Posterior cingulate gyrus (tissue), 11 donors: ENCODE results near the gene SPON1.
"Not testable (repeated sequence)": the region's sequence is repeated elsewhere in the genome, so short reads cannot be mapped to it uniquely, and the experiment has no call there.

Source experiments
- DNase-seq, 10 donors: peaks; one replicate each; pipeline versions ENCODE4 v3.0.0 to v3.0.0-alpha.2; 2020 to 2021; ENCODE audit warnings: mixed read lengths in 3 of 10
- intact Hi-C: fragments of 100-400 bp; cut with DNase I; formaldehyde crosslinking; loops from one replicate; pipeline ENCODE4 v1.15.1; 2023

The SPON1 gene

DNA sequence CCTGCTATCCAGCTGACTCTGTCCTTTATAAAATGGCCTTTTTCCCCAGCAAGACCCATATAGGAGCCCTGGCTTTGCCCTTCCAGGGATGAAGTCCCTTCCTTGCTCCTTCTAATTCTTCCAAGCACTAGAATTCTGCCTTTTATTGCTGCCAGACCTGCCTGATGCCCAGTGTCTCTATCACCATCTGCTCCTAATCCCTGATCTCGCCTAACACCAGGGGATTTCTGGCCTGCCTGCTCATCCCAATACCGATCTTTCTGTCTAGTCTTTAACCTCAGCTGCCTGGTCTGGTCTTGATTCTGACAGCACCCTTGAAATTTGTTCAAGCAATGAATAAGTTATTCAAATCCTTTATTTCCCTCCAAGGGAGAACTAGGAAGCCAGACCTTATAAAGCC is 150.2 kb downstream of the SPON1 start:
- DNase-seq, result no peak
- intact Hi-C loops, result no loop called here

DNA sequence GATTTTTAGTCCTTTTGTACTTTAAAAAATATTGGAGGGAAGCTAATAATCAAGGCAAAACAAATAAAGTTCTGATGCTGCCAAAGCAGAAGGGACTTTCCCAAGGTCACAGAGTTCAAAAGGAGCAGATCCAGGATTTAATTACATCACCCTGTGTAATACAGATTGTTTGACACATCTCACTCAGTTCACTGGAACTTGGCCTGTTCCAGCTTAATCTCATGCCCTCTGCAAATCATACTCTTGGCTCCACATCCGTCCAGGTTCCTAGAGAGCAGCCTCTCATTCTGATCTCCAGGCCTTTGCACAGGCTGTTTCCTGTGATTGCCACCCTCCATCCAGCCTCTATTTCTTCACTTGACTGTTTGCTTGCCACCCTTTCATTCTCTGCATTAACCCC is 151.7 kb downstream of the SPON1 start:
- intact Hi-C loops, result no loop called here
- DNase-seq, result no peak

DNA sequence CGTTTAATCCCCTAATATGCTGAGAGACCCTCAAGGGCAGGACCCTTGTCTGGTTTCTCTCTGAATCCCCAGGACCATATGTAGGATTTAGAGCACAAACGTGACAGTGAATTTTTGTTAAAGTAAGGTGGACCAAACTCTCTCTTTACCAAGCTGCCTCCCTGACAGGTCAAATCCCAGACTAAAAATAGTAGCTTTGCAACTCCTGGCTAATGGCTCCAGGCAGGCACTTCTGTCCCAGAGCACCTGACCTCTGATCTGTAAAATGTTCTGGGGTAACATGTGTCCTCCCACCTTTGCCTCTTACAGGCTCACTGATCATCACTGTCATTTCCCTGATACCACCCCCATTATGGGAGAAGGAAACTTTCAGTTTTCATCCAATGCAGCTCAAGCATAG is 152.3 kb downstream of the SPON1 start:
- intact Hi-C loops, result no loop called here
- DNase-seq, result no peak

DNA sequence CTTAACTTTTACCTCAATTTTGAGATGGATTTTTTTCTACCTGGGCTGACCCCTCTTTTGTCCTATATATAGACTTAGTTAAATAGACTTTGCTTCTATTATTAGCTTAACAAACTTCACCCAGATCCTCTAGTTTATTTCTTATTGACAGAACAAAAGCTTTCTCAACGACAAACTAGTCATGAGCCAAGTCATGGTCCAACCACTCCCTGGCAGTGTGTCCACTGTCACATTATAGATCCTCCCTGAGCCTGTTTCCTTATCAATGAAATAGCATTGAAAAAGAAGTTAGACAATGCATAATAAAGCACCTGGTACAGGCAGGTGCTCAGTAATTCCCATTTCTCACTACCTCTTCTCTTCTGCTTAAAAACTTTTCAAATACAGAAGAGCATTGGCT is 155.1 kb downstream of the SPON1 start:
- DNase-seq, result no peak
- intact Hi-C loops, result no loop called here

DNA sequence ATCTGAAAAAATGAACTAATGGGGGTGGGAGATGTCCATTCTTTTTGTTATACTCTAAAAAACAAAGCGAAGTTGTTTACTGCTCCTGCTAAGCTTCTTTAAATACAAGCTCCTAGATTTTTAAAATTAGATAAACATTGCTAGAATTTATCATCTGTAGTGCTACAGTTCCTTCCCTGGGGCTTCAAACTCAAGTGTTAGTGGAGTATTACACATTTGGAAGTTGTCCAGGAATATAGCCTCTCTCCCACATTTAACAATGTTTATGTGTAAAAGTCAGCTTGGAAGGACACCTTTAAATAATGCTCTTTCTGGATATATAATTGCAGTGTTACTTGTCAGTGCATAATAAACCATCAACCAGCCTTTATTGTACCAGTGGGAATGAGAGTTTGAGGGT is 155.5 kb downstream of the SPON1 start:
- no peak for DNase-seq
- intact Hi-C loops, result no loop called here

DNA sequence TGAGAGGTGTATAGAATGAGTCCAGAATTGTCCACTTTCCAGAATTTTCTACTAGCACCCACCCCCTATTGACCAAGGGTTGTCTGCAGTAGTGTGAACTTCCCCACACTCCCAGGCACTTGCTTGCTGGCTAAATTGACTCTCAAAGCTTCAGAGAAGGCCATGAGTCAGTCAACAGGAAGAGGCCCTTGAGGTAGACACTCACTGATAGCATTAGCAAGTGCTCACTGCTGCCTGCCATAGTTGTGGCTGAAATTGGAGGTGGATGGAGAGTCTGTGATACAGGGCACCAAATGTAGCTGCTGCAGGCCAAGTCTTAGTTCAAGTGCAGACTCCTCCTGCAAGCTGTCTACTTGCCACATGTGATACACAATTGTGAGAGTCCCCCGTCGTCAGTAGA is 156.8 kb downstream of the SPON1 start:
- DNase-seq, result no peak
- intact Hi-C loops, result no loop called here

DNA sequence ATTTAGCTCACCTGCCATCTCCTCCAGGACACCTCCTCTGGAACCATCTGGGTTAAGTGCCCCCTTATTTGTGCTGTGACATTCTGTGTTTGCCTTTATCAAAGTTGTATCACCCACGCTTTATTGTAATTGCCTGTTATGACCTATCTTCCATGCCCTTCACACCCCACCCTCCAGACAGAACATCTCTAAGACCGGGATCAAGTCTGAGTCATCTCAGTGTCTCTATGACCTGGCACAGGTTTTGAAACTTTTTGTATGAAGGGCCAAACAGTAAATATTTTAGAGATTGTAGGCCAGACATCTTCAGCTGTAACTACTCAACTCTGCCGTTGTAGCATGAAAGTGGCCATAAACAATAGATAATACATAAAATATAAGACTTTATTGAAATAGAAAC is 161.8 kb downstream of the SPON1 start:
- DNase-seq, result no peak
- intact Hi-C loops, result no loop called here

DNA sequence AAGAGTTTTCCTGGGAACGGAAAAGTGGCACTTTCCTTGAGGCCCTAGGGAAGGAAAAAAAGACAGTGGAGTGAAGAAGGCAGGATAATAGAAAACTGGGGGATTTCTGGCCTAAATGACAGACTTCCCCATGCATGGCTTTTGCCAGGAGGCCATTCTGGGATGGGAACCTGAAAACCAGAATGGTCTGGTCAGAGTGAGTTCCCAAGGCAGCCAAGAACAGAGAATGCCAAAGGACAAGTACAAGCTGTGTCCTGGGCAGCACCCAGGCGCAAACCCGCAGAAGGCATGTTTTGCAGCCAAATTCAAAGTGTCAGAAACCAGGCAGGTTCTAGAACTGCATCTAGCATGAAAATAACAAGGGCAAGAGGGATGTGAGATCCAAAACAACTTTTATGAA is 162.4 kb downstream of the SPON1 start:
- intact Hi-C loops, result no loop called here
- DNase-seq, result peak in 1 of 10 donors; percentile 8

DNA sequence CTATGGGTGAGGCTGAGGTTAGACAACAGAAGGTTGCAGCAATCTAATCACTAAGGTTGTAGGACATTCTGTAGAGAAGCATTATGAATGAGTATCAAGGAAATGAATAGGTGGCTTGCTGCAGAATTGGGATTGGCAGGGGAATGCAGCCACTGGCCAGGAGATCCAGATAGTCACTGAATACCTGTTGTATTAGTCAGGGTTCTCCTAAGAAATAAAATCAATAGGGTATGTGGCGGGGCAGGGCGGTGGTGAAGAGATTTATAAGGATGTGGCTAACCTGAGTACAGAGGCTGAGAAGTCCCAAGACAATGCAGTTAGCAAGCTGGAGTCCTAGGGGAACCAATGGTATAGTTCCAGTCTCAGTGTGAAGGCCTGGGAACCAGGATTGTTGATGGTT is 163.0 kb downstream of the SPON1 start:
- intact Hi-C loops, result no loop called here
- DNase-seq, result no peak

DNA sequence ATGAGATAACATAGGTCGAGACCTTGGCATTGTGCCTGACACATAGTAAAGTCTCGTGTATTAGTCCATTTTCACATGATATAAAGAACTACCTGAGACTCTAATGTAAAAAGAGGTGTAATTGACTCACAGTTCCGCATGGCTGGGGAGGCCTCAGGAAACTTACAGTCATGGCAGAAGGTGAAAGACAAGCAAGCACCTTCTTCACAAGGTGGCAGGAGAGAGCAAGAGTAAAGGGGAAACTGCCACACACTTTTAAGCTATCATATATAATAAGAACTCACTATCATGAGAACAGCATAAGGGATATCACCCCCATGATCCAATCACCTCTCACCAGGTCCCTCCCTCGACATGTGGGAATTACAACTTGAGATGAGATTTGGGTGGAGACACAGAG is 165.2 kb downstream of the SPON1 start:
- intact Hi-C loops, result no loop called here

DNA sequence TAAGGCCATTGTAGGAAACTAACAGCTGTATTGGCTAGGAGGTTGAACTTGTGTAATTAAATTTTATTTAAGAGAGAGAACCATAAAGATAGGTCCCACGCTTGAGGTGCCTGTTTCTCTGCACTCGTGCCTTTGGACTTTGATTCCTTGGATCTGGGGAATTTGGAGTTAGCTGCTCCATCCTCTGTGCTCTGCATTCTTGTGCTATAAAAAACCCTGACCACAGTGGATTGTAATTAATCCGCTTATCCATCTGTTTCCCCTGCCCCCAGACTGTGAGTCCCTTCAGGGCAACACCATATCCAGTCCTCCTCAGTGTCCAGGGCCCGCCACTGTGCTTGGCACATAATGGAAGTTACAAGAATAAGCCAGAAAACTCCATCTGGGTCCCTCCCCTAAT is 169.8 kb downstream of the SPON1 start:
- intact Hi-C loops, result no loop called here
- no peak for DNase-seq

More for the DNA sequence above, 165.2 kb downstream of the SPON1 start:
- DNase-seq, result no peak

DNA sequence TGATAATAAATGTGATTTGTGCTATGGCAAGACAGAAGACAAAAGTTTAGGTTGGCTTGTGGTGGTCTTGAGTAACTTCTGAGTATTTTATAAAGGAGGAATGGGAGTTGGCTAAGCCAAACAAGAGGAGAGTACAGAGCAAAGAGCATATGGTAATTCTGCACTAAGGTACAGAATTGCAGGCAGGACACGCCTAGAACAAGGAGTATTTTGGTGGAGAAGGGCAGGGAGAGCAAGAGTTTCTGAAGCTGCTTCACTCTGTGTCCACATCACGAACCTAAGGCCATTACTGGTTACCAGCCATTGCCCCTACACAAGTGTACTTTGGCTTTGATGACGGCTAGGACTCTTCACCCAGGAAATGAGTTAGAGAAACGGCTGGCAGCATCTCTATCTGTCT is 170.9 kb downstream of the SPON1 start:
- no peak for DNase-seq
- intact Hi-C loops, result no loop called here

DNA sequence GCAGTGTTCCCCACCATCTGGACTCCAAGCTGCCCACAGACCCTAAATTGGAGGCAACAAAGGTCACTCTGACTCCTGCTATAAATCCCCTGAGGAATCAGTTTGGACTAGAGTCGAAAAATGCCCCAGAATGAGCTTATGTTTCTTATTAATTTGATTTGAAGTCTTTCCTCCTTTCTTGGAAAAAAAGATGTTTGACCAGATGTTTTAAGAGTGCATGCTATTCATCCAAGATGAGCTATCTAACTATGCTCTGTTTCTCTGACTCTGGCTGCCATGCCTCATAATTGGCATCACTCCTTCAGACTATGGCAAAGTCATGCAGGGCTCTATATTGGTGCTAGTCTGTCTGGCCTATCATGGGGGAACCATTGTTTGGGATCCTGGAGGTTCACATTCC is 174.0 kb downstream of the SPON1 start:
- intact Hi-C loops, result no loop called here

DNA sequence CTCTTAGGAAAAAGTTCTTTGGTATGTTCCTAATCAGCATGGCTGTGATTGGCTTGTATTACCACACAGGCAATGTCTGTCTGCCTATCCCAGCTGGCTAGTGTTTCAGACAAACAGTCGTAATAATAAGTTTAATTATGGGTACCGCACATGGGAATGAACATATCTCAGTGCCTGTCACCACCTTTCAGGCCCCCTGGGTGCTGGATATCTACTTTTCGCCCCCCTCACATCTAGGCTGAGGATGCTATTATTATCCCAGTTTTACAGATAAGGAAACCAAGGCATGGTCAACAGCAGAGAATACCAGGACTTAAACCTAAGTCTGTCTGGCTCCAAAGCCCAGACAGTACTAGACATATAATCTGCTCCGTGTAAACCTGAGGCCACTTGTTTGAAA is 174.8 kb downstream of the SPON1 start:
- no peak for DNase-seq
- intact Hi-C loops, result no loop called here

More for the DNA sequence above, 174.0 kb downstream of the SPON1 start:
- no peak for DNase-seq

DNA sequence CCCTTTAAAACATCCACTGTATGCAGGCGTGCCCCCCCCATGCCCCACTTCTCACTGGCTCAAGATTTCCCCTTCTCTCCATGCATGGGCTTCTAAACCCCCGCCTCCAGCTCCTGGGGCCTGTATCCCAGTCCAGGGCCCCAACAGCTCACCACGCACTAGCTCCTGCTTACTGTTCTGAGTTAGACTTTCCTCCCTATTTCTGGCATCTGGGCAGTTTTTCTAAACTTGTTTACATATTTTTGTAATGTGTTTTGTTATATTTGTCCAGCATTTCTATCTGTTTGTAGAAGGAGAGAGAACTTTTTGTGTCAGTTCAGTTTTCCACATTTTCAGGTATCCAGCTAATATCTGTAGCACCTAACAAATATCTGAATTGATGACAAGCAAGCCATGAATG is 178.5 kb downstream of the SPON1 start:
- intact Hi-C loops, result no loop called here
- DNase-seq, result no peak

DNA sequence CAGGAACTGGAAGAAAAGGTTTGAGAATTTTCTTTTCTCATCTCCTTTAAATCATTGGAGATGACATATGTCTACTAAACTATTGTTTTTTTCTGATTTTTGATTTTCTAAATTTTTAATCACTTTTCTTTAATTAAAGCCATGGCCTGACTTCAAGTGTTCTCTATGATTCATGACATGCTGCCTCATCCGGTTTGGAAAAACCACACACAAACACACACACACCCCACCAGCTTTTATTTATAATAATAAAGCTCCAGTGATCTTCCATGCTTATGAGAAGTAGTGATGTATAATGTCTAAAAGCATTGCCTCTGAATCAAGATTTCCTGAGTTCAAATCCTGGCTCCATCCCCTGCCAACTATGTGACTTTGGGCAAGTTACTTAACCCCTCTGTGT is 179.2 kb downstream of the SPON1 start:
- no peak for DNase-seq
- intact Hi-C loops, result no loop called here

DNA sequence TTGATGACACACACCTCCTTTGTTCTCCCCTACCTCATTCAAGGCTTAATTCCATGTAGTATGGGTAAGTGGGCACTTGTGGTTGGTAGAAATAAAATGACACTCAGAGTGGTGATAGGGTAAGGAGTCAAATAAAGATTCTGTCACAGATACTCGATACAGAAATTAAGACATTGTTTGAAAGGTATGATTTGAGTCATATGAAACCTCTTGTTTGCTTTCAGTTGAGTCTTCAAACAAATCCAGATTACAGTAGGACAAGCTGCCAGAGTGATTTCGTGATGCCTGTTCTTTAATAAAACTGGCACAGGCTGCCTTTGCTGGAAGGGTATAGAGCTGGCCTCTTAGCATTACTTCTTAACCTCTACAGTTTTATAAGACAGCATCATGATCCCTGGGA is 182.4 kb downstream of the SPON1 start:
- intact Hi-C loops, result no loop called here
- no peak for DNase-seq

DNA sequence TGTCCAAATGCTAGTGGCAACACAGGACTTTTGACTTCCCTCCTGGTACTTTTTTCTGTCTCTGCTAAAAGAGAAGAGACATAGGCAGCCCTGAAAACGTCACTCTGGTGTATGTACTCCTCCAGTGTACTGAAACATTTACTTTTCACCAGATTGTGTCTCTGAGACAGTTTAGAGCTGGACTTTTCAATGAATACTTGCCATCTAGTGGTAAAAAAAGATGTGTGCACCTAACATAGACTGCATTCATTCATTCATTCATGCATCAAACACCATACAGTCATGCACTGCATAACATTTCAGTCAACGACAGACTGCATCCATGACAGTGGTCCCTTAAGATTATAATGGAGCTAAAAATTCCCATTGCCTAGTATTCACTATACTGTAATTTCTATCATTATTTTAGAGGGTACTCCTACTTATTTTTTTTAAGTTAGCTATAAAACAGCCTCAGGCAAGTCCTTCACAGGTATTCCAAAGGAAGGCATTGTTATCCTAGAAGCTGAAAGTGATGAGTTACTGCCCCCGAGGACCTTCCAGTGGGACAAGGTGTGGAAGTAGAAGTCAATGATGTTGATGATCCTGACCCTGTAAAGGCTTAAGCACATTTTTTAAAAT is 186.2 kb downstream of the SPON1 start:
- no peak for DNase-seq
- intact Hi-C loops, result loop anchor here (1.0 kb wide), 1 partner anchor 192 kb away; no protein-coding TSS in a partner anchor

DNA sequence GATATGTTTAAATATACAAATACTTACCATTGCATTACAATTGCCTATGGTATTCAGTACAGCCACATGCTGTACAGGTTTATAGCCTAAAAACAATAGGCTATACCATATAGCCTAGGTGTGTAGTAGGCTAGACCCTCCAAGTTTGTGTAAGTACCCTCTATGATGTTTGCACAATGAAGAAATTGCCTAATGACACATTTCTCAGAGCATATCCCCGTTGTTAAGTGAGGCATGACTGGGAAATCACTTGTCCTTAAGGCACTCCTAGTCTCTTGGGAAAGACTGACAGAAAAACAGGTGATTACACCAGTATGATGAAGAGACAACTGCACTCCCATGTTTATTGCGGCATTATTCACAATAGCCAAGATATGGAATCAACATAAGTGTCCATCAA is 187.2 kb downstream of the SPON1 start:
- DNase-seq, result no peak
- intact Hi-C loops, result no loop called here

DNA sequence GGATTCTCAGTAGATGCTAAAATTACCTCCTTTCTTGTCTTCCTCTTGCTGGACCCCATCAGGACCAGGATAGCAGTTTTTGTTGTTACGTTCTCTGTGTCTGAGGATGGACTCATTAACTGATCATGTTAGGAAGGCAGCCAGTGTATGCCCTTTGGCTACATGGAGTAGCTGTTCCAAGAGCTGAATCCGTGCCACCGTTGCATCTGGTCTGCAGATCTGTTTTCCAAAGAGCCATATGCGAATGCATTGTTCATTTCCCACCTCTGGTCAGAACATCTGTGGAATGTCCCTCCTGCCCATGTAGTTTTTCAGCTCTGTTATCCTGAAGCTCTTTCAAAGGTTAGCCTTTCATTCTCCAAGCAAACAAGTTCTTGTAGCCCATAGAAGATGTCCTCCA is 188.4 kb downstream of the SPON1 start:
- intact Hi-C loops, result no loop called here
- DNase-seq, result no peak

DNA sequence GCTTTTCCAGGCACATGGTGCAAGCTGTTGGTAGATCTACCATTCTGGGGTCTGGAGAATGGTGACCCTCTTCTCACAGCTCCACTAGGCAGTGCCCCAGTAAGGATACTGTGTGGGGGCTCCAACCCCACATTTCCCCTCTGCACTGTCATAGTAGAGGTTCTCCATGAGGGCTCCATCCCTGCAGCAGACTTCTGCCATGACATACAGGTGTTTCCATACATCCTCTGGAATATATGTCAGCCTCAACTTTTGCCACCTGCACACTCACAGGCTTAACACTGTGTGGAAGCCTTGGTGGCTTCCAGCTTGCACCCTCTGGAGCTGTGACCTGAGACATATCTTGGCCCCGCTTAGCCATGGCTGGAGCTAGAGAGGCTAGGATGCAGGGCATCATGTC is 191.6 kb downstream of the SPON1 start:
- DNase-seq, intact Hi-C loops: not testable (repeated sequence)

DNA sequence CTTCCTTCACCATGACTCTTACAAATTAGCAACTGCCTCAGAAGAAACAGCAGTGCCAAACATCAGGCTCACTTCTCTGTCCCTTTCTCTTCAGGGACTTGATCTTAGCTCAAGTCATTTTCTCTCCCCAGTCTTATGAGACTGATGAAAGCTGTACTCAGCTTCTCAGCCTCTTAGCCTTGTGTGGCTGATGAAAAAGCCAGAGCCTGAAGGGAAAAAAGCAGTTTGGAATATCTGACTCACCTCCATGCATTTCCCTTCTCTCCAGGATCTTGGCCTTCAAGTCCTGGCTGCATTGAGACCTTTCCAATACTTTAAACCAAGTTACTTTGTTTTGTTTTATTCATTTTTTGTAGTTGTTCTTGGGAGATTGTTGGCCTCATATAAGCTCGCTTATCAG is 195.9 kb downstream of the SPON1 start:
- intact Hi-C loops, result no loop called here
- DNase-seq, result no peak

DNA sequence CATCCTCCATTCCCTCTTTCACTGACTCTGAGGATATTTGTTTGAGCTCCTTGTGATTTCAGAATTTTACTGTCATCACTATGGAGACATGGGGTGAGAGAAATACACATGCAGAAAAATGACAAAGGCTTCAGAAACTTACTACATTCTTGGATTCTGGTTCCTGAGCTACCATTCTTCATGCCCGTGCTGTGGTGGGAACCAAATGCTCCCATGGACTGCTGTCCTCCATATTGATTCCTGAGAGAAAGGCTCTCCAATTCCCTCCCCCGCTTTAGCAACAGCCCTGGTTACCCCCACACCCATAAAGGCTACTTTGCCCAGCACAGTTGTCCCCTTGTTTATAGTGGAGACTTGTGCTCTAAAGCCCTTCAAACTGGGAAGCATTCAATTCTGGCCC is 201.1 kb downstream of the SPON1 start:
- intact Hi-C loops, result no loop called here
- no peak for DNase-seq
